HepG2 (cell line): ENCODE results near the gene CD6. TPM values are rescaled to one million over a fixed set of nuclear protein-coding genes. Genes with fewer than 3 reads are reported as not detected.

Experiments used
- ATAC-seq: fragments of 200-7000 bp; cut with Tn5 transposase; 3 replicates; pipeline ENCODE4 v1.9.1; 2020; ENCODE audit warnings: mild to moderate bottlenecking, moderate library complexity
- BruUV-seq: library from RNA; stranded (reverse); fragments of 400-500 nt; replicated peaks from 2 replicates; lab custom pipeline; 2021; lab: Mats Ljungman, UMichigan
- CTCF ChIA-PET: fragments of 300-600 bp; formaldehyde crosslinking; extraction: SDS; loops from one replicate; lab custom pipeline; 2021; ENCODE audit warnings: low total read pairs, inconsistent platforms, low intra/inter-chr PET ratio; lab: Yijun Ruan, JAX
- POLR2A ChIA-PET: fragments of 350-600 bp; sonication (Branson Sonifier 250); formaldehyde crosslinking; loops from one replicate; lab custom pipeline; 2020; ENCODE audit warnings: antibody characterized with exemption, inconsistent platforms; lab: Yijun Ruan, JAX
- DNase-seq: peaks from one replicate; pipeline ENCODE4 v3.0.0-alpha.2; 2015; ENCODE audit warnings: low spot score
- FAIRE-seq: peaks from 3 replicates; lab custom pipeline; 2011; peaks lifted over from hg19 to GRCh38; lab: Jason Lieb, UNC
- H2AFZ ChIP-seq: one replicate; pipeline ENCODE4 v1.6.1; 2011; ENCODE audit warnings: low read length, inconsistent platforms
- H3K27ac ChIP-seq: fragments of 300-600 bp; 3 replicates; pipeline ENCODE4 v1.8.0; 2011; ENCODE audit warnings: mixed run types, mild to moderate bottlenecking, mixed read lengths, low read length, inconsistent platforms; ENCODE audit not compliant: insufficient read depth; ENCODE audit errors: extremely low read length
- H3K27me3 ChIP-seq, 2 experiments: fragments of 200-600 bp in 1 of 2; 2 replicates in 1 of 2; 3 replicates in 1 of 2; pipeline versions ENCODE4 v1.6.0 to v1.8.0; 2011; ENCODE audit warnings: low read length in 2 of 2, mild to moderate bottlenecking in 2 of 2, moderate library complexity in 2 of 2, inconsistent platforms in 1 of 2; ENCODE audit not compliant: insufficient read depth in 2 of 2, control insufficient read depth in 1 of 2
- H3K36me3 ChIP-seq, 2 experiments: fragments of 200-600 bp in 1 of 2; replicated peaks in 1 of 2; 2 replicates in 1 of 2; 3 replicates in 1 of 2; pipeline versions ENCODE4 v1.5.1 to v1.8.0; 2011; ENCODE audit warnings: low read length in 2 of 2, inconsistent platforms in 1 of 2; ENCODE audit not compliant: insufficient read depth in 2 of 2, control insufficient read depth in 1 of 2
- H3K4me1 ChIP-seq: 2 replicates; pipeline ENCODE4 v1.5.1; 2012; ENCODE audit warnings: low read length, inconsistent platforms; ENCODE audit not compliant: insufficient read depth
- H3K4me2 ChIP-seq: 2 replicates; pipeline ENCODE4 v1.6.0; 2011; ENCODE audit warnings: low read depth, low read length, inconsistent platforms
- H3K4me3 ChIP-seq, 3 experiments: fragments of 200-600 bp in 1 of 3; sonication (generic), shearing (Covaris generic) in 1 of 3; replicated peaks in 1 of 3; 2 replicates each; pipeline ENCODE4 v1.5.1; 2011 to 2016; ENCODE audit warnings: low read length in 3 of 3, inconsistent platforms in 2 of 3, low read depth in 2 of 3, mild to moderate bottlenecking in 2 of 3, control low read depth in 1 of 3, mixed read lengths in 1 of 3; ENCODE audit not compliant: insufficient read depth in 1 of 3
- H3K79me2 ChIP-seq: one replicate; pipeline ENCODE4 v1.6.1; 2011; ENCODE audit warnings: low read length, inconsistent platforms; ENCODE audit not compliant: insufficient read depth
- H3K9ac ChIP-seq: 2 replicates; pipeline ENCODE4 v1.6.0; 2011; ENCODE audit warnings: mild to moderate bottlenecking, low read depth, low read length, inconsistent platforms; ENCODE audit not compliant: insufficient read depth
- H3K9me3 ChIP-seq: 2 replicates; pipeline ENCODE4 v1.5.1; 2012; ENCODE audit warnings: mild to moderate bottlenecking, low read length
- H4K20me1 ChIP-seq: 2 replicates; pipeline ENCODE4 v1.6.0; 2011; ENCODE audit warnings: inconsistent platforms, mild to moderate bottlenecking, low read length, moderate library complexity; ENCODE audit not compliant: insufficient read depth
- KMT2A ChIP-seq: sonication (generic); formaldehyde crosslinking; IDR thresholded peaks from 2 replicates; pipeline ENCODE4 v1.4.0; 2020; ENCODE audit warnings: missing genetic modification reagents
- MAX ChIP-seq: IDR thresholded peaks from 2 replicates; pipeline ENCODE4 v1.6.1; 2012; ENCODE audit warnings: inconsistent platforms
- NONO ChIP-seq, 2 experiments: fragments of 450-650 bp in 1 of 2; sonication (generic) in 1 of 2; formaldehyde crosslinking in 1 of 2; IDR thresholded peaks in 1 of 2; conservative IDR thresholded peaks in 1 of 2; 2 replicates each; pipeline versions ENCODE4 v1.6.1 to v1.8.0; 2017 to 2022; ENCODE audit warnings: mild to moderate bottlenecking in 1 of 2, missing genetic modification reagents in 1 of 2, moderate library complexity in 1 of 2
- PATZ1 ChIP-seq: sonication (generic); formaldehyde crosslinking; IDR thresholded peaks from 2 replicates; pipeline ENCODE4 v1.4.0; 2020; ENCODE audit warnings: missing genetic modification reagents
- SRSF1 ChIP-seq: fragments of 200-400 bp; formaldehyde crosslinking; optimal IDR thresholded peaks from 2 replicates; pipeline ENCODE3; 2017; ENCODE audit warnings: mild to moderate bottlenecking, low read depth, low read length, moderate library complexity
- TCF12 ChIP-seq, 2 experiments: fragments of 450-650 bp in 1 of 2; sonication (generic) in 1 of 2; formaldehyde crosslinking in 1 of 2; IDR thresholded peaks; 2 replicates each; pipeline versions ENCODE4 v1.6.1 to v1.8.0; 2017 to 2022; ENCODE audit warnings: antibody characterized with exemption in 1 of 2, mild to moderate bottlenecking in 1 of 2, missing genetic modification reagents in 1 of 2, moderate library complexity in 1 of 2
- TMF1 ChIP-seq: sonication (generic); formaldehyde crosslinking; IDR thresholded peaks from 2 replicates; pipeline ENCODE4 v1.8.1; 2022; ENCODE audit warnings: low read depth, missing genetic modification reagents
- ZBTB14 ChIP-seq: sonication (generic); formaldehyde crosslinking; IDR thresholded peaks from 2 replicates; pipeline ENCODE4 v1.4.0; 2020; ENCODE audit warnings: missing genetic modification reagents
- ZFP36L1 ChIP-seq: sonication (generic); formaldehyde crosslinking; IDR thresholded peaks from 2 replicates; pipeline ENCODE4 v1.8.0; 2022; ENCODE audit warnings: mild to moderate bottlenecking, missing genetic modification reagents, moderate library complexity
- ZNF280B ChIP-seq: sonication (generic); formaldehyde crosslinking; IDR thresholded peaks from 2 replicates; pipeline ENCODE4 v1.5.0; 2020; ENCODE audit warnings: missing genetic modification reagents, mild to moderate bottlenecking, borderline replicate concordance
- ZNF563 ChIP-seq: sonication (generic); formaldehyde crosslinking; IDR thresholded peaks from 2 replicates; pipeline ENCODE4 v1.8.0; 2022; ENCODE audit warnings: mild to moderate bottlenecking, moderate library complexity, missing genetic modification reagents
- WGBS: methylation state at CpG from one replicate; pipeline ENCODE4 v1.1.6; 2017; ENCODE audit warnings: low lambda C conversion rate; 5-methylcytosine and 5-hydroxymethylcytosine counted together
- in situ Hi-C: cut with HindIII; loops from 2 replicates; pipeline ENCODE4 v1.10.0; 2017; ENCODE audit warnings: low pct_unique_long_range_greater_than_20kb; ENCODE audit not compliant: extremely low pct_ligation_motif_present
- intact Hi-C: fragments of 100-400 bp; cut with micrococcal nuclease; formaldehyde crosslinking; loops from one replicate; pipeline ENCODE4 v1.10.0; 2022; ENCODE audit not compliant: unreplicated experiment
- polyA plus RNA-seq, 8 experiments: library from polyadenylated mRNA; depleted of rRNA in 3 of 8; stranded (reverse) in 7 of 8; unstranded in 1 of 8; fragments of >200 nt; fragmentation: Illumina TruSeq in 4 of 8; extraction: Trizol in 4 of 8; gene quantifications; 2 replicates each; pipeline versions ENCODE4 v1.2.1 to v1.2.3, GENCODE V29; 2011 to 2016; ENCODE audit warnings: low read depth in 4 of 8, missing spikeins in 1 of 8, mixed read lengths in 1 of 8; ENCODE audit not compliant: insufficient read depth in 1 of 8
- total RNA-seq, 5 experiments: library from RNA; depleted of rRNA; stranded (reverse); fragments of >200 nt; fragmentation: Illumina TruSeq; extraction: Trizol; gene quantifications; 2 replicates each; pipeline ENCODE4 v1.2.3, GENCODE V29; 2016; ENCODE audit warnings: low read depth in 1 of 5

Gene CD6
- total and polyA plus RNA-seq, 2 of the 13 experiments (the other 11 are each of a cell fraction or from before 2014, with no cell fraction given), result not detected

GRCh38 chr11:61024938-61025820 is 53.7 kb downstream of the CD6 start (continued):
- TF ChIP-seq ZNF280B (CRISPR knock-in tag) (no peak), TMF1 (no peak), ZFP36L1 (CRISPR knock-in tag) (no peak), MAX (no peak), TCF12 (IDR thresholded peaks at IDR 0.05) (no peak), TCF12 (CRISPR knock-in tag; IDR thresholded peaks at IDR 0.05) (no peak), KMT2A (CRISPR knock-in tag) (no peak)

GRCh38 chr11:61025821-61026120 is 54.3 kb downstream of the CD6 start:
- Histone ChIP-seq H3K9me3 (no peaks in the 10 kb centered on the region), H4K20me1 (no peaks in the 10 kb centered on the region), H2AFZ (no peak overlapping the region), H3K9ac (no peak overlapping the region), H3K27ac (no peak overlapping the region), H3K4me1 (0 out of 2 replicates have a peak, but pooled peaks cover under 1% of the 10 kb centered on the region), H3K27me3 (peaks cover 2 to 73% of the 10 kb centered on the region in 2 experiments; a peak in 3 of 5 replicates), H3K4me2 (no peak overlapping the region), H3K36me3 (no peaks in the 10 kb centered on the region), H3K4me3 (no peak overlapping the region), H3K79me2 (no peaks in the 10 kb centered on the region)
- WGBS, result 0% methylated on average over 3 of the region's 5 CpGs
- no peak for FAIRE-seq
- in situ Hi-C loops (no loop called here), intact Hi-C loops (no loop called here)
- POLR2A ChIA-PET, result no interaction called here
- no TSS peak for BruUV-seq
- CTCF ChIA-PET, result no interaction called here
- no peak for DNase-seq
- ATAC-seq, result no peak
- TF ChIP-seq ZBTB14 (CRISPR knock-in tag), result no peak
- no peak for TF ChIP-seq PATZ1 (CRISPR knock-in tag)
- no peak for TF ChIP-seq NONO (IDR thresholded peaks at IDR 0.05)
- no peak for TF ChIP-seq NONO (CRISPR knock-in tag; conservative IDR thresholded peaks at IDR 0.05)
- TF ChIP-seq ZNF563 (CRISPR knock-in tag), result no peak
- TF ChIP-seq SRSF1, result no peak
